ENCODE data around the gene PRKCH.

- TF ChIP-seq CTCF (IDR thresholded peaks at IDR 0.05) (no peak), EP300 (IDR thresholded peaks at IDR 0.05) (no peak)
These were observed at the start of gene PRKCH for GRCh38 chr14:61321385-61322010.

All from sigmoid colon (tissue), 4 donors.